Loucy (cell line): ENCODE measurements around the gene SLC28A1.

ENCODE experiments used
- CTCF ChIP-seq: fragments of 200-600 bp; sonication (generic); conservative IDR thresholded peaks from 2 replicates; pipeline ENCODE4 v1.5.1; 2014; ENCODE audit warnings: mild to moderate bottlenecking, antibody characterized with exemption, low read length
- EZH2phosphoT487 ChIP-seq: fragments of 200-600 bp; IDR thresholded peaks from 2 replicates; pipeline ENCODE4 v1.6.1; 2018; ENCODE audit warnings: antibody characterized with exemption, mild to moderate bottlenecking, moderate library complexity, borderline replicate concordance

- TF ChIP-seq CTCF (no peak), EZH2phosphoT487 (no peak)
Observed at GRCh38 chr15:84834969-84835368, 49.5 kb upstream of the SLC28A1 start.
